SKM-1 (cell line): Measurements from ENCODE around the gene MUC4.
A peak's percentile ranks its signal among the peaks of the same experiment; 100 is the strongest.
"Not testable (repeated sequence)": the region's sequence is repeated elsewhere in the genome, so short reads cannot be mapped to it uniquely, and the experiment has no call there.

ENCODE experiments used
- DNase-seq: peaks from one replicate; lab custom pipeline; 2025; ENCODE audit not compliant: unreplicated experiment; lab: John Stamatoyannopoulos, UW

MUC4 gene

DNA sequence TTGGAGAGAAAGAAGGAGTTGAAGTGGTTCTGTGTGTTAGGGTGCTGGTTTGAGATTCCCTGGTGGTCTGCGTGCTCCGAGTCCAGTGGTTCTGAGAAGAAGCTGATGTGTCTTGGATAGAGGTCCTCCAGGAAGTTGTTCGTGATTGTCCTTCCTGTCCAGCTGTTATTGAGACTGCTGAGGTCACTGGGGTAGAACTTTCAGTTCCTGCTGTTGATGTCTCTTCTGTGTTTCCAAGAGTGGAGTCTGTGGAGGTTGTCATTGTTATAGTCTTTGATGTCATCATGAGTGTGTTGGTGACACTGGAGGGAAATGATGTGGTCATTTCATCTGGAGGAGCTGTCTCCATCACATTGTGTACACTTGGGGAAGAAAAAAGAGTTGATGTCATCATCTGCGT is 20.8 kb downstream of the MUC4 start:
- DNase-seq, result no peak

DNA sequence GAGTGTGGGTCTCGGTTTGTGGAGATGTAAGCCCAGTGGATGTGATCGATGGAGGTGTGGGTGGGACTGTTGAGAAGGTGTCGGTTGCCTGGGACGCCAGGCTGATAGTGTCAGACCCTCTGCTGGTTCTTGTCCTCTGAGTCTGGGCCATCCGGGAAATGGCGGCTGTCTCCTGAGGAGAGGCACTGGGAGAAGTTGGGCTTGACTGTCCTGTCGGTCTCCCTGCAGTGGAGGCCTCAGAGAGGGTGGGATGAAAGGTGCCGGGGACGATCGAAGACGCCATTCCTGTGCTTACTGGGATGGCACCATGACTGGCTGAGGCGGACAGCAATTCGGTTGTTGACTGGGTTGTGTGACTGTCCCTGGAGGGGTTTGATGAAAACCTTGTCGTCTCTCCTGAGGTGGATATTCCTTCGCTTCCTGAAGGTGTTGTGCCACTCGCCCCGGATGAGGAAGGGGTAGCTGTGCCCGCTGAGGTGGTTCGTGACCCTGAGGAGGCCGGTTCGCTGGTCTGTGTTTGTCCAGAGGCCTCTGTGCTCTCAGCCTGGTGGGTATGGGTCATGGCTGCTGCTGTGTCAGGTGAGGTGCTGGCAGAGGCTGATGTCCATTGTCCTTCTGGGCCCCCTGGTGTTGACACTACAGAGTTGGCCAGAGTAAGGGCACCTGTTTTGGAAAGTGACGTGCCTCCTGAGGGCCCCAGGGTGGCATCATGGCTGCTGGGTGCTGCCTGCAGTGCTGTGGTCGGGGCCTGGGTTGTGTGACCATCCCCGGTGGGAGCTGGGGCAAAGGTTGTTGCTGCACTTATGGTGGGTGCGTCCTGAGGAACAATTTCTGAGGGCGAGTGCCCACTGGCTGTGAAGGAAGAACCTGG is 22.8 kb downstream of the MUC4 start:
- no peak for DNase-seq

DNA sequence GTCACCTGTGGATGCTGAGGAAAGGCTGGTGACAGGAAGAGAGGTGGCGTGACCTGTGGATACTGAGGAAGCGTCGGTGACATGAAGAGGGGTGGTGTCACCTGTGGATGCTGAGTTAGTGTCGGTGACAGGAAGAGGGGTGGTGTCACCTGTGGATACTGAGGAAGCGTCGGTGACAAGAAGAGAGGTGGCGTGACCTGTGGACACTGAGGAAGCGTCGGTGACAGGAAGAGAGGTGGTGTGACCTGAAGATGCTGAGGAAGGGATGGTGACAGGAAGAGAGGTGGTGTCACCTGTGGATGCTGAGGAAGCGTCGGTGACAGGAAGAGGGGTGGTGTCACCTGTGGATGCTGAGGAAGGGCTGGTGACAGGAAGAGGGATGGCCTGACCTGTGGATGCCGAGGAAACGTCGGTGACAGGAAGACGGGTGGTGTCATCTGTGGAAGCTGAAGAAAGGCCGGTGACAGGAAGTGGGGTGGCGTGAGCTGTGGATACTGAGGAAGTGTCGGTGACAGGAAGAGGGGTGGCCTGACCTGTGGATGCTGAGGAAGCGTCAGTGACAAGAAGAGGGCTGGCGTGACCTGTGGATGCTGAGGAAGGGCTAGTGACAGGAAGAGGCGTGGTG is 25.8 kb downstream of the MUC4 start:
- not testable (repeated sequence) for DNase-seq

DNA sequence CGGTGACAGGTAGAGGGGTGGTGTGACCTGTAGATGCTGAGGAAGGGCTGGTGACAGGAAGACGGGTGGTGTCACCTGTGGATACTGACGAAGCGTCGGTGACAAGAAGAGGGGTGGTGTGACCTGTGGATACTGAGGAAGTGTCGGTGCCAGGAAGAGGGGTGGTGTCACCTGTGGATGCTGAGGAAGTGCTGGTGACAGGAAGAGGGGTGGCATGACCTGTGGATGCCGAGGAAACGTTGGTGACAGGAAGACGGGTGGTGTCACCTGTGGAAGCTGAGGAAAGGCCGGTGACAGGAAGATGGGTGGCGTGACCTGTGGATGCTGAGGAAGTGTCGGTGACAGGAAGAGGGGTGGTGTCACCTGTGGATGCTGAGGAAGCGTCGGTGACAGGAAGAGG is 27.7 kb downstream of the MUC4 start:
- DNase-seq, result not testable (repeated sequence)

DNA sequence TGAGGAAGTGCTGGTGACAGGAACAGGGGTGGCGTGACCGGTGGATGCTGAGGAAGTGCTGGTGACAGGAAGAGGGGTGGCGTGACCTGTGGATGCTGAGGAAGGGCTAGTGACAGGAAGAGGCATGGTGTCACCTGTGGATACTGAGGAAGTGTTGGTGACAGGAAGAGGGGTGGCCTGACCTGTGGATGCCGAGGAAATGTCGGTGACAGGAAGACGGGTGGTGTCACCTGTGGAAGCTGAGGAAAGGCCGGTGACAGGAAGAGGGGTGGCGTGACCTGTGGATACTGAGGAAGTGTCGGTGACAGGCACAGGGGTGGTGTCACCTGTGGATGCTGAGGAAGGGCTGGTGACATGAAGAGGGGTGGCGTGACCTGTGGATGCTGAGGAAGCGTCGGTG is 30.5 kb downstream of the MUC4 start:
- DNase-seq, result not testable (repeated sequence)

DNA sequence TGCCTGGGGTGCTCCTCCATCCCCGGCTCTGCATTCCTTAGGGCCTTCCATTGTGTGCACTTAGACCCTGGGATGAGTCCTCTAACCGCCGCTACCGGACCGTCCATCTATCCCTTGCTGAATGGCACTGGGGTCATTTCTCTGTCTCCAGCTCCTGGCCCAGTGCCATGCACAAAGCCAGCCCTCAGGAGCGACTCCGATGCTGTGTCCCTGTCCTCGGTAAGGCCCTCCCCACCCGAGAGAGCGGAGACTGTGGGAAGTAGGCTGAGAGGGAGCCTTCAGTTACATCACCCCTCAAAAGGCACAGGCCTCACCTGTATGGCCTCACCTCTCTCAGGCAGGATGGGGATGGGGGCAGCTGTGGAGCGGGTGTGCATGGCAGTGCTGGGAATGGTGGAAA is 33.8 kb downstream of the MUC4 start:
- DNase-seq, result no peak

DNA sequence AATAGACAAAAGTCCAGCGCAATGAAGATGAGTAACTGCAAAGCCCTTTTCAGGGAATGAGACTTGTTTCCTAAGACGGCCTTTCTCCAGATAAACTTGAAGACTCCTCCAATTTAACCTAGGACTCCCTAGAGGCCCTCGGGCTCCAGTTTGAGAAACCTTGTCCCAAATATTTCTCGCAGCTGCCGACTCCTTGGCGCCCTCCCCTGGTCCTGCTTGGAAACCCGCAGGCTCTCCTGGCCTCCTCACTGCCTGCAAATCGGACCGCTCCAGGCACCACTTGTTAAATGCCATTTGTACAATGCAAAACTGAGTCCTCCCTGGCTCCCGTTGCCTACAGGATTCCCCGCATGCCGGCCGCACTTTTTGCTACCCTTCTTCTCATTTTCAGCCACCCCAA is 36.8 kb downstream of the MUC4 start:
- DNase-seq, result peak; percentile 22

DNA sequence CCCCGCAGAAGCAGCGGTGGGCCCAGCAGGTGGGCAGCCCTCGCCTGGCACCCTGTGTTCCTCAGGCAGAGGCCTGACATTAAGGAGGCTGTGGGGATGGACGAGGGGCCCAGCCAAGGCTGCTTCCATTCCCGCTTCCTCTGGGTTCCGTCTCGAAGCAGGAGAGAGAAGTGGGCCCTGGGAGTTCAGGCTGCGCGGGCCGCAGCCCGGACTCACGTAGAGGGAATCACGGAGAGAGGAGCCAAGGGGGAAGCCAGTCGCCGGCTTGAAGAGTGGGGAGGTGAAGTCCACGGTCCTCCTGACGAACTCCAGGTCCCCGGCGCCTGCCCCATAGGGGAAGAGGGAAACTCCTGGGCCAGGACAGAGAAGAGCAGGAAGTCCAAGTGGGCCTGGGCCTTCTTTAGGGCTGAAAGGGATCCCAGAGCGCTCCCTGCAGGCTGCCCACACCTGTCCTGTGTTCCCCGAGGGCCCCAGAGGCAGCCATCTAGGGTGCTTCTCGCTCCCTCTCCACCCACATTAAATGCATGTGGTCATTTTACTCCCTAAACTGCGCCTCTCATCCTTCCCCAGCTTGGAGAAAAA is 37.7 kb downstream of the MUC4 start:
- no peak for DNase-seq

DNA sequence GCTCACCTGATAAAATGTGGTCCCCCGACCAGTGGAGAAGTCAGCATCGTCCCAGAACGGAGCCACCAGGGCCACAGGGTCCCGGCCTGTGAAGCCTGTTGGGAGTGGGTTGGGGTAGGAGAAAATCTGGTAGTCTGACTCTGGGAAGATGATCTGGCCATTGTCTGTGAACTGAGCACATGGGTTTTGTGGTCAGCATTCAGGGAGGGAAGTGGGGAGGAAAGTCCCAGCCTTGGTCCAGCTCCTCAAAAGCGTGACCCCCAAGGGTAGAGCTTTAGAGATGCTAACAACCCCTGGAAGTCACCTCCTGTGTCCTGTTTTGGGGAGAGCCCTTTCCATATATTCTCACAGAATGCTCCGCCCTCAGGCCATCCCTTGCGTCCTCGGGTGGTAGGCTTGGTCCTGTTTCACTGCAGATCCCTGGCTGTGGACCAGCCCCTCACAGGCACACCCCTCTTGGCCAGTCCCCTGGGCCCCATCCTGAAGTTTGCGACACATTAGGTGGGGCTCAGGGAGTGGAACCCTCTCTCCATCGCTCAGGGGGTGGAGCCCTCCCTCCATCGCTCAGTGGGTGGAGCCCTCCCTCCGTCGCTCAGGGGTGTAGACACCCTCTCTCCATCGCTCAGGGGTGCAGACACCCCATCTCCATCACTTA is 40.0 kb downstream of the MUC4 start:
- DNase-seq, result no peak

DNA sequence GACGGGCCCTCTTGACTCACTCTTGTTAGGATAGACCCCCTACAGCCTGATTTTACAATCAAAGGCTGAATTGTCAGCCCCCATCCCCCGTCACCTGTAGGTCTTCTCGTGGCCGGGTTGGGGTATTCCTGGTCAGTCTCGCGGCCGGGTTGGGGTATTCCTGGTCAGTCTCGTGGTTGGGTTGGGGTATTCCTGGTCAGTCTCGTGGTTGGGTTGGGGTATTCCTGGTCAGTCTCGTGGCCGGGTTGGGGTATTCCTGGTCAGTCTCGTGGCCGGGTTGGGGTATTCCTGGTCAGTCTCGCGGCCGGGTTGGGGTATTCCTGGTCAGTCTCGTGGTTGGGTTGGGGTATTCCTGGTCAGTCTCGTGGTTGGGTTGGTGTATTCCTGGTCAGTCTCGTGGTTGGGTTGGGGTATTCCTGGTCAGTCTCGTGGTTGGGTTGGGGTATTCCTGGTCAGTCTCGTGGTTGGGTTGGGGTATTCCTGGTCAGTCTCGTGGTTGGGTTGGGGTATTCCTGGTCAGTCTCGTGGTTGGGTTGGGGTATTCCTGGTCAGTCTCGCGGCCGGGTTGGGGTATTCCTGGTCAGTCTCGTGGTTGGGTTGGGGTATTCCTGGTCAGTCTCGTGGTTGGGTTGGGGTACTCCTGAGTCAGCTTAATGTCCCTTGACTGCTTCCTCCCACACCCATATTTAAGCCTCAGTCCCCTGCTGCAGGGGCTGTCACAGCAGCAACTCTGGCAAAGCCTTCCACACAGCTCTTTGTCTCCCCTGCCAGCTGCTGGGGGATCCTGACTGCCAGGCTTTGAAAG is 40.7 kb downstream of the MUC4 start:
- not testable (repeated sequence) for DNase-seq

DNA sequence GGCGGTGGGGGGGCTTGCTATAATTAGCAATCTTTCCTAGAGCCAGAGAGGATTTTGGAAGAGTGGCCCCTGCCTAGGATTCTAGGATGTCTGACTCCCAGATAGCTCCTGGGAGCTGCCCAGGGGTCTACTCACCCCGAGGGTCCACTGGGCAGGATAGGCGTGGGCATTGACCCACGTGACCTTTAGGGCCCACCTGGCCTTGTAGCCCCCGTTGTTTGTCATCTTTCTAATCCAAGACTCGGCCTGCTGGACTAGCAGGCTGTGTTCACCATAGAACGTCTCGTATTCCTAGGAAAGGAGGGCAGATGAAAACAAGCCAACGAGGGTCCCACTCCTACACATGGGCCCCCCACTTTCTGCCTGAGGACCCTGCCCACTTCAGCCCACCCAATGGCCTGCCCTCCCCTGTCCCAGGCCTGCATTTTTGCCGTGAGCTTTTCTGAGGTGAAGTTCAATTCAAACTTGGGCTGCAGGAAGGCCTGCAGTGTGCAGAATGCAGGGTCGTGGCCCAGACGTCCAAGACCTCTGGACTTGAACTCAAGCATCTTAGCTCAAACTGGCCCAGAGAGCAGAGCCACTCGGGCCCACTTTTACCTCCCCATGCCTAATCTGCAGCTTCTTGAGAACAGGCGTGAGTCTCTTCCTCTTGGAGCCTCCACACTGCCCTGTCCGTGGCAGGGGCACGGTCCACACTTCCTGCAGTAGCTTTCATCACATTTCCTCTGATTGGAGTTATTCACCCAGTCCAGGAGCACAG is 41.5 kb downstream of the MUC4 start:
- no peak for DNase-seq

DNA sequence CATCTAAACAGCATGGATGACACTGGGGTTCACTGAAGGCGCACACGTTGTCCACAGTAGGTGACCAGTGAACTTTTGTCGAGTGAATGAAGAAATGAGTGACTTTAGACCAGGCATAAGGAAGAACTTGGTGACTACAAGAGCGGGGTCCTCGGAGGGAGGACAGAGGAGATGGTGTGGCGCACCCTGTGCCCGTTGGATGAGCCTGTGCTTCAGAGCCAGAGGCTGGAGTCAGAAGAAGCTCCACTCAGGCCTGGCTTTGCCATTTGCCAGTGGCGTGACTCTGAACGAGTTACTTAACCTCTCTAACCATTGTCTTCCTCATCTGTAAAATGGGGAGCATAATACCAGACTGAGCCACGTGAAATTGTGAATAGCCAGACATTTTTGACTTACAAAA is 42.2 kb downstream of the MUC4 start:
- no peak for DNase-seq

DNA sequence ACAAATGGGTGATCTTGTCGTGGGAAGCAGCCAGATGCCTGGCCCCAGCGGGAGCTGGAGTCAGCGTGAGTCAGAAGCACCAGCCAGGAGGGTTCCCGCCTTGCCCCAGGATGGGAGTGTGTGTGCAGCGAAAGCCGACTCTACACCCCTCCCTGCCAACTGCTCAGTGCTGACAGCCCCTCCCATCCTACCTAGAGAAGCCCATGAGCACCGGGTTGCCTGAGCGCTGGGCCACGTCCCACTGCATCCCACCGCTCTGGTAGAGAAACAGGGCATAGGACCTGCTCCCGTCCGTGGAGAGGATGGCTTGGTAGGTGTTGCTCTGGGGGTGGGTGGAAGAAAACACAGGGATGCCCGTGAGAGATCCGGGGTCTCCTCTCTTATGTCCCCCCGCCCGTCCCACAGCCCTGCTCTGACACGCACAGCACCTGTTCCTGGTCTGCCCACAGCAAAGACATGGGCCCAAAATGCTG is 42.9 kb downstream of the MUC4 start:
- no peak for DNase-seq

DNA sequence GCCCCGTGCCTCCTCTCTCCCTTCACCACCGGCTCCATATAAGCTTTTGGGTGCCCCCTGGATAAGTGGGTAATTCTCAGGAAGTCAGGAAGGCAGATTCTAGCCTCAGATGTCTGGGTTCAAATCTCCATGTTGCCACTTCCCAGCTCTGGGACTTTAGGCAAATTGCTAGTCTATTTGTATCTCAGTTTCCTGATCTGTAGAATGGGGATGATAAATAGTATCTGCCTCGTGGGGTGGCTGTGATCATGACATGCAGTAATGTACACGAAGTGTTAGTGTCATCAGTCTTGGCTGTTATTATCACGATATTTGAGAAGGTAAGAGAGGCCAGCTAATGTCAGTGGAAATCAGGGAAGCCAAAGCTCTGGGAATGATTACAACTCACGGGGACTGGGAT is 43.3 kb downstream of the MUC4 start:
- no peak for DNase-seq

DNA sequence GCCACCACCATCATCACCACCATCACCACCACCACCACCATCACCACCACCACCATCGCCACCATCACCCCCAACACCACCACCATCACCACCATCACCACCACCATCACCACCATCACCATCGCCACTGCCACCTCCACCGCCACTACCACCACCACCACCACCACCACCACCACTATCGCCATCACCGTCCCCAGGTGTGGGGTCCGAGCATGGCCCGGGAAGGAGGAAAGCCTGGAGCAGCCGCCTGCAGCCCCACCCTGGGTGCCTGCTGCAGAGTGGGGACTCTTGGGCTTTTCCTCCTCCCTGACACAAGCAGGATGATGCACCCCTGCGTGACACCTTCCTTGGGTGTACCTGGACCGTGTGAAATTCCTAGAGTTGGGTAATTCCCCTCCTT is 43.9 kb downstream of the MUC4 start:
- no peak for DNase-seq

DNA sequence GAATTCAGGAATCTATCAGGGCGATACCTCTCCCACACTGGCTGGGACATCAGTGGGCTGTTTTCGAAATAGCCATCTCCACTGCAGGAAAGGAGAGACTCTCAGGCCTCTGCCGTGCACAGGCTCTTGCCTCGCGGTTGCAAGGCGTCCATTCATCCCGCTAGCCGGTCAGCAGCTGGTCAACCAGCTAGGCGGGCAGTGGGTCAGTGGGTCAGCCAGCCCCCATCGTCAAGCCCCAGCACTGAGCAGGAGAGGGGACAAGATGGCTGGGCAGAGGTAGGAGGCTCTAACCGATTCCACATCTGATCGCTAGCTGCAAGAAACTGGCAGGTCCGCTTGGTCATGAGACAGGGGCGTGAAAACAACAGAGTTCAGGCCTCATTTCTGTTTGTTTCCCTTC is 45.1 kb downstream of the MUC4 start:
- DNase-seq, result no peak

DNA sequence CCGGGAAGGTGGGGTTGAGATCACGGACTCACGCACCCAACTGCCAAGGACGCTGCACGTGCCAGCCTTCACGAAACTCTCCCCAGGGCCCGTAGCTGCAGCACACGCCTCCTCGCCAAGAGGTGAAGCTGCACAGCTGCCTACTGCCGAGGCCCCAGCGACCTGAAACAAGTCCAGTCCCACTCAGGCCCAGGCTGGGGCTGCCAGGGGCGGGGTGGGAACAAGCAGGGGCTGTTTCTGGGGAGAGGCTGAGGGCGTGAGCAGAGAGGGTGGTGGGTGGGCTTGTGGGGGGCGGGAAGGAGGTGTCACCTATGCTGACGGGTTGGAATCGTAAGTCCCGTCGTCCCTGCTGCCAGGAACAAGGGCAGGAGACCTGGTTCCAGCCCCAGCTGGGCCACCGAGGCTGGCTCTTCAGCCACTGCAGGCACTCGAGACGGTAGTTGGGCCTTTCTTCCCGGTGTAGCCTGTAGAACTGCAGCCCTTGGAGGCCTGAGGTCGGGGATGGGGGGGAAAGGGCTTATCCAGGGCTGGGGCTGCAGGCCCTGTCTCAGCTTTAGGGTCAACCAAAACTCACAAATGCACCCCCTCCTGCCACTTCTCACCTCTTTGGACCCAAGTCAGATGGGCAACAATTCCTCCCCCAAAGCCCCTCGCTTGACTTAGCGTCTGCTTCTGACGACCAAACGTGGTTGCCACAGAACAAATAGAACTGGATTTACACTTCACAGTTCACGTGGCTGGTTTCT is 46.6 kb downstream of the MUC4 start:
- DNase-seq, result no peak

DNA sequence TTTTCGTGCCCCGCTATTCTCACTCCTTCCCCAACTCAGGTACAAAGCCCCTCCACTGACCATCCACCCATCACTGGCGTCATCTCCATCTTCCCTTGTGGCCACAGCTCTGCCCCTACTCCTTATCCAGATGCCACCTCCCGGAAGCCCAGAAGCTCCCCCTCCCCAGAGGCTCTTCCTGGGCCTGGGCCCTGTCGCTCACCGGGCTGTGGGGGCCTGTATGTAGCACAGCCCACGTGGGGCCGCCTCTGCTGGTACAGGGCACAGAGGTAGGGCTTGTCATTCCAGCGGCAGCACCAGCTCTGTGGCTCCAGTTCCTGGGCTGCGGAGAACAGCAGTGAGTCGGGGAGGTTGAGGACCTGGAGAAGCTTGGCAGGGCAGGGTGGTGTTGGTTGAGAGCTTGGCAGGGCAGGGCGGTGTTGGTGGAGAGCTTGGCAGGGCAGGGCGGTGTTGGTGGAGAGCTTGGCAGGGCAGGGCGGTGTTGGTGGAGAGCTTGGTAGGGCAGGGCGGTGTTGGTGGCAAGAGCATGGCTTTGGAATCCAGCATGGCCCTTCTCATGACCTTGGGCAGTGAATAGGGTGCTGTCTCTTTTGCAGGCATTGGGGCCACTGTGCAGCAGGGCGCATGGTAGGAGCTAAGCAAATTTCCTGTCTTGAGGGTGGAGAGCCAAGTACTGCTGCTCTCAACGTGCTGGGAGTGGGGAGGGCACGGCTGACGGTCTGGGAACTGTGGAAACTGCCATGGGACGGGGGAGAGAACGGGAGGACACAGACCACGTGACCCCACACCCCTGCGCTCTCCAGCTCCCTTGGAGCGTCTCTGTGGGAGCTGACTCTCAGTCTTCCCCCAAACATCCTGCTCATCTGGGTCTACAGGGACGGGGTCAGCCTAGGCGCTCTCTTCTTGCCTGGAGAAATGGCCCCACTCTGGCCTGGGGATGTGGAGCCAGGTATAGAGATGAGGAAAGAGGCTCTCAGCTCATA is 47.6 kb downstream of the MUC4 start:
- no peak for DNase-seq
